ENCODE results near the gene HAAO.
A peak's percentile ranks its signal among the peaks of the same experiment; 100 is the strongest.

HAAO gene

GRCh38 chr2:42781181-42781580, 11.2 kb downstream of the HAAO start:
- H3K4me3 ChIP-seq (ENCODE audit: low read depth, low read length) = no peak overlapping the region
- DNase-seq (ENCODE audit: low read depth) = no peak
- TF ChIP-seq, protein P1, sequence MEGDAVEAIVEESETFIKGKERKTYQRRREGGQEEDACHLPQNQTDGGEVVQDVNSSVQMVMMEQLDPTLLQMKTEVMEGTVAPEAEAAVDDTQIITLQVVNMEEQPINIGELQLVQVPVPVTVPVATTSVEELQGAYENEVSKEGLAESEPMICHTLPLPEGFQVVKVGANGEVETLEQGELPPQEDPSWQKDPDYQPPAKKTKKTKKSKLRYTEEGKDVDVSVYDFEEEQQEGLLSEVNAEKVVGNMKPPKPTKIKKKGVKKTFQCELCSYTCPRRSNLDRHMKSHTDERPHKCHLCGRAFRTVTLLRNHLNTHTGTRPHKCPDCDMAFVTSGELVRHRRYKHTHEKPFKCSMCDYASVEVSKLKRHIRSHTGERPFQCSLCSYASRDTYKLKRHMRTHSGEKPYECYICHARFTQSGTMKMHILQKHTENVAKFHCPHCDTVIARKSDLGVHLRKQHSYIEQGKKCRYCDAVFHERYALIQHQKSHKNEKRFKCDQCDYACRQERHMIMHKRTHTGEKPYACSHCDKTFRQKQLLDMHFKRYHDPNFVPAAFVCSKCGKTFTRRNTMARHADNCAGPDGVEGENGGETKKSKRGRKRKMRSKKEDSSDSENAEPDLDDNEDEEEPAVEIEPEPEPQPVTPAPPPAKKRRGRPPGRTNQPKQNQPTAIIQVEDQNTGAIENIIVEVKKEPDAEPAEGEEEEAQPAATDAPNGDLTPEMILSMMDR (IDR thresholded peaks at IDR 0.05; ENCODE audit: low read depth, low read length, missing control alignments) = no peak
- in situ Hi-C loops (cut with HindIII; ENCODE audit: low sequenced_read_pairs) = no loop called here

DNA sequence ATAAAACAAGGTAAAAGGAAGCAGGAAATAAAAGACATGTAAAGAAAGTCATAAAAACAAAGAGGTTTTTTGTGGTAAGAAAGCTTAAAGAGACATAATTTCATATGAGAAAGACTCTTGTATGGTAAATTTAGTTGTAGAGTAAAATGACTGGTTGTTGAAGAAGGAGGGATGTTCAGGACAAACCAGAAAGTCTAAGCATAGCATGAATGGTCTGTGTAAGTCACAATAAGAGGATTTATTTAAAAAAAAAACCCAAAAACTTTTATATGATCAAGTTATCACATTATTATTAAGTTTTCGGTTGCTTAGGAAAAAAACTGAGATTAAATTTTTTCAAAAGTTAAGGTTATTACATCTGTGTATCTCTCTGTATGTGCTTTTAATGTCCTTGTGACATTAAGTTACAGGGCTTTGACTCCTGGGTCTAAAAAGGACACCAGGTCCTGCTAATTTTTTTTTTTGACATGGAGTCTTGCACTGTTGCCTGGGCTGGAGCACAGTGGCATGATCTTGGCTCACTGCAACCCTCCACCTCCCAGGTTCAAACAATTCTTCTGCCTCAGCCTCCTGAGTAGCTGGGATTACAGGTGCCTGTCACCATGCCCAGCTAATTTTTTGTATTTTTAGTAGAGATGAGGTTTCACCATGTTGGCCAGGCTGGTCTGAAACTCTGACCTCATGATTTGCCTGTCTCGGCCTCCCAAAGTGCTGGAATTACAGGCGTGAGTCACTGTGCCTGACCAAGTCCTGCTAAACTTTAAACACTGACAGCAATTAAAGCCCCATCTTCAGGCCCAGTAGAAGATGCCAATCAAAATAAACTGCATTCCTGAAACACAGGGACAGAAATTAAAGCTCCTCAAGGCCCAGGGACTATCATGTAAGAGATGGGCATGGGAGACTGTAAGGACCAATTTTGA, 14.2 kb downstream of the HAAO start:
- TF ChIP-seq, protein P1 (IDR thresholded peaks at IDR 0.05; ENCODE audit: low read depth, low read length, missing control alignments) = no peak
- no peak for DNase-seq (ENCODE audit: low read depth)
- in situ Hi-C loops (cut with HindIII; ENCODE audit: low sequenced_read_pairs) = no loop called here
- no peak overlapping the region for H3K4me3 ChIP-seq (ENCODE audit: low read depth, low read length)

- no peak overlapping the region for H3K4me3 ChIP-seq (ENCODE audit: low read depth, low read length)
- TF ChIP-seq, protein P1 (IDR thresholded peaks at IDR 0.05; ENCODE audit: low read depth, low read length, missing control alignments) = no peak
Observed at GRCh38 chr2:42775810-42776209, 16.6 kb downstream of the HAAO start.

DNA sequence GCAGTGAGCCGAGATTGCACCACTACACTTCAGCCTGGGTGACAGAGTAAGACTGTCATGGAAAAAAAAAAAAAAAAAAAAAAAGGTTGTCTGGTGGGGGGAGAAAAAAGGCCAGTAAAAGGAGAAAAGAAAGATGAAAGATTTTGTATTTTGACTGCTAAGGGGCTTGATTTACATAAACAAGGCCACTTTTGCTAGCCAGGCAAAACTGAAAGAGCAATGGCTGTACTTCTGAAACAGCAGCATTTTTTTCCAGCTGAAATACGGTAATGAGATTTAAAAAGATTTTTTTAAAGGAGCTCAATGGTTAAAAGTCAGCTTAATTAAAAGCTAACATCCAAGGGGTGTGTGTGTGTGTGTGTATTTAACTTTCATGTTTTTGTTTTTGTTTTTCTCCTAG, 17.2 kb downstream of the HAAO start:
- in situ Hi-C loops (cut with HindIII; ENCODE audit: low sequenced_read_pairs) = no loop called here
- TF ChIP-seq, protein P1 (IDR thresholded peaks at IDR 0.05; ENCODE audit: low read depth, low read length, missing control alignments) = no peak
- H3K4me3 ChIP-seq (ENCODE audit: low read depth, low read length) = no peak overlapping the region
- no peak for DNase-seq (ENCODE audit: low read depth)

More at GRCh38 chr2:42775810-42776209, 16.6 kb downstream of the HAAO start:
- DNase-seq (ENCODE audit: low read depth) = no peak
- in situ Hi-C loops (cut with HindIII; ENCODE audit: low sequenced_read_pairs) = no loop called here

DNA sequence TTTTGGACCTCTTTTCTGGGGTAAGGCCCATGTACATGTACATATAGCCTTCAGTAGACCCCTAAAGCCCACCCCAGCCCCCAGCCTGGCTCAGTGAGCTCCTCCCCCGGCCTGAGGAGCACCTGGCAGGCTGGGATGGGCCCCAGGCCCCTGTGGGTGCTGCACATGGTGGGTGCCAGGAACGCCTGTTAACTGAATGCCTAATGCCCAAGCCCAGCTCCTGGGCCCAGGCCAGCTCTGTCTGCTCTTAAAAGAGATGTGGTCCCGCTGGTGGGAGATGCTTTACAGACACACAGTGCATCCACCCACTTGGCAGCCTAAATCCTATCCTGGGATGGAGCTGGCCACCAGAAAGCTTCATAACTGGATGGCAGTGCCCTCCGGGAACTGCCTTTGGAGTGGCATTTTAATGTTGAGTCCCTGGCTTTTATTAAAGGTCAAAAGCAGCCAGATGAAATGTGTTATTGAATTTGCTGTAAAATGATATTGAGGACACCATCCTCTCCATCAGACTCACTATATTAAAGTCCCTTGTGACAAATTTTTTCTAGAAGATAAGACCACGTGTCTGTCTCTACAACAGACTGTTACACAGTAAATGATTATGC, 20.7 kb downstream of the HAAO start:
- no peak for DNase-seq (ENCODE audit: low read depth)
- TF ChIP-seq, protein P1 (IDR thresholded peaks at IDR 0.05; ENCODE audit: low read depth, low read length, missing control alignments) = no peak
- in situ Hi-C loops (cut with HindIII; ENCODE audit: low sequenced_read_pairs) = no loop called here
- no peak overlapping the region for H3K4me3 ChIP-seq (ENCODE audit: low read depth, low read length)

GRCh38 chr2:42770288-42771131, 21.9 kb downstream of the HAAO start:
- peak; percentile 8 for DNase-seq (ENCODE audit: low read depth)
- TF ChIP-seq, protein P1 (IDR thresholded peaks at IDR 0.05; ENCODE audit: low read depth, low read length, missing control alignments) = peak; percentile 48
- in situ Hi-C loops (cut with HindIII; ENCODE audit: low sequenced_read_pairs) = no loop called here
- no peak overlapping the region for H3K4me3 ChIP-seq (ENCODE audit: low read depth, low read length)
